GM12864 (cell line): ENCODE results near the gene TTC39C.

ENCODE experiments used
- DNase-seq: peaks from one replicate; pipeline ENCODE4 v3.0.0-alpha.2; 2011; ENCODE audit warnings: low read depth
- H3K4me3 ChIP-seq: 2 replicates; pipeline ENCODE4 v1.5.1; 2011; ENCODE audit warnings: mild to moderate bottlenecking, low read depth, low read length, control low read depth
- CTCF ChIP-seq: IDR thresholded peaks from 2 replicates; pipeline ENCODE4 v1.5.1; 2011; ENCODE audit warnings: low read depth, mild to moderate bottlenecking, moderate library complexity, low read length, control low read depth, inconsistent platforms; ENCODE audit errors: missing control alignments

Gene TTC39C

GRCh38 chr18:24003288-24003687 is 11.3 kb upstream of the TTC39C start:
- H3K4me3 ChIP-seq, result no peak overlapping the region
- no peak for TF ChIP-seq CTCF
- no peak for DNase-seq

- no peak for DNase-seq
- H3K4me3 ChIP-seq, result no peak overlapping the region
- TF ChIP-seq CTCF, result no peak
Measured at GRCh38 chr18:24003903-24004640, 10.5 kb upstream of the TTC39C start.

- no peak for DNase-seq
- no peak overlapping the region for H3K4me3 ChIP-seq
- no peak for TF ChIP-seq CTCF
Measured at GRCh38 chr18:24006712-24007313, 7.7 kb upstream of the TTC39C start.

- H3K4me3 ChIP-seq, result peak overlapping the region; percentile 8; the same call in 1 of the 2 replicates
- no peak for TF ChIP-seq CTCF
- DNase-seq, result no peak
Measured at GRCh38 chr18:24009246-24009645, 5.3 kb upstream of the TTC39C start.

- TF ChIP-seq CTCF, result no peak
- peak overlapping the region; percentile 8; the same call in 1 of the 2 replicates for H3K4me3 ChIP-seq
- peak; percentile 73 for DNase-seq
Measured at GRCh38 chr18:24009651-24010333, 4.8 kb upstream of the TTC39C start.

GRCh38 chr18:24010673-24011072 is 3.9 kb upstream of the TTC39C start:
- DNase-seq, result no peak
- H3K4me3 ChIP-seq, result no peak overlapping the region
- TF ChIP-seq CTCF, result no peak
